Loucy (cell line): ENCODE data around the gene PFKM.

Experiments
- EZH2phosphoT487 ChIP-seq: fragments of 200-600 bp; IDR thresholded peaks from 2 replicates; pipeline ENCODE4 v1.6.1; 2018; ENCODE audit warnings: antibody characterized with exemption, mild to moderate bottlenecking, moderate library complexity, borderline replicate concordance
- TF ChIP-seq, protein P1 (sequence below): fragments of 200-600 bp; sonication (generic); conservative IDR thresholded peaks from 2 replicates; pipeline ENCODE4 v1.5.1; 2014; ENCODE audit warnings: mild to moderate bottlenecking, antibody characterized with exemption, low read length

DNA sequence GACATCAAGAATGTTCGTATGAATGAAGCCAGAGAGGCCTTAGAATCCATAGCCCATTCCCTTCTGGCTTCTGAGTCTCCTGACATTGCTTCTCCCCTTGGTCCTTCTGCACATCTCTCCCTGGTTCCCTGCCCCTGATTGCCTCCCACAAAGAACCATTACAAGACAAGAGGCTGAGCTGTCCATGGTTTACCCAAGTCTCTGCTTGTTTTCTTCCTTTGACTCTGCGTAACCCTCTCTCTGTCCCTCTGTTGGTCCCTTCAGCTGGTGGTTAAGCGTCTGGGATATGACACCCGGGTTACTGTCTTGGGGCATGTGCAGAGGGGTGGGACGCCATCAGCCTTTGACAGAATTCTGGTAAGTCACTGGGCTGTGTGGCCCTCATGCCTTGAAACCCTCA, 15.9 kb downstream of the PFKM start:
- TF ChIP-seq, protein P1, sequence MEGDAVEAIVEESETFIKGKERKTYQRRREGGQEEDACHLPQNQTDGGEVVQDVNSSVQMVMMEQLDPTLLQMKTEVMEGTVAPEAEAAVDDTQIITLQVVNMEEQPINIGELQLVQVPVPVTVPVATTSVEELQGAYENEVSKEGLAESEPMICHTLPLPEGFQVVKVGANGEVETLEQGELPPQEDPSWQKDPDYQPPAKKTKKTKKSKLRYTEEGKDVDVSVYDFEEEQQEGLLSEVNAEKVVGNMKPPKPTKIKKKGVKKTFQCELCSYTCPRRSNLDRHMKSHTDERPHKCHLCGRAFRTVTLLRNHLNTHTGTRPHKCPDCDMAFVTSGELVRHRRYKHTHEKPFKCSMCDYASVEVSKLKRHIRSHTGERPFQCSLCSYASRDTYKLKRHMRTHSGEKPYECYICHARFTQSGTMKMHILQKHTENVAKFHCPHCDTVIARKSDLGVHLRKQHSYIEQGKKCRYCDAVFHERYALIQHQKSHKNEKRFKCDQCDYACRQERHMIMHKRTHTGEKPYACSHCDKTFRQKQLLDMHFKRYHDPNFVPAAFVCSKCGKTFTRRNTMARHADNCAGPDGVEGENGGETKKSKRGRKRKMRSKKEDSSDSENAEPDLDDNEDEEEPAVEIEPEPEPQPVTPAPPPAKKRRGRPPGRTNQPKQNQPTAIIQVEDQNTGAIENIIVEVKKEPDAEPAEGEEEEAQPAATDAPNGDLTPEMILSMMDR = no peak
- TF ChIP-seq EZH2phosphoT487 = no peak
